Measurements from ENCODE around the gene LONRF3. TPM values are rescaled to one million over a fixed set of nuclear protein-coding genes. Genes with fewer than 3 reads are reported as not detected.
"Not testable (repeated sequence)": the region's sequence is repeated elsewhere in the genome, so short reads cannot be mapped to it uniquely, and the experiment has no call there.

Gene LONRF3
- total and polyA plus RNA-seq, 3 donors from 2014 or later = 4.2 to 9.7 (median 8.5) TPM

DNA sequence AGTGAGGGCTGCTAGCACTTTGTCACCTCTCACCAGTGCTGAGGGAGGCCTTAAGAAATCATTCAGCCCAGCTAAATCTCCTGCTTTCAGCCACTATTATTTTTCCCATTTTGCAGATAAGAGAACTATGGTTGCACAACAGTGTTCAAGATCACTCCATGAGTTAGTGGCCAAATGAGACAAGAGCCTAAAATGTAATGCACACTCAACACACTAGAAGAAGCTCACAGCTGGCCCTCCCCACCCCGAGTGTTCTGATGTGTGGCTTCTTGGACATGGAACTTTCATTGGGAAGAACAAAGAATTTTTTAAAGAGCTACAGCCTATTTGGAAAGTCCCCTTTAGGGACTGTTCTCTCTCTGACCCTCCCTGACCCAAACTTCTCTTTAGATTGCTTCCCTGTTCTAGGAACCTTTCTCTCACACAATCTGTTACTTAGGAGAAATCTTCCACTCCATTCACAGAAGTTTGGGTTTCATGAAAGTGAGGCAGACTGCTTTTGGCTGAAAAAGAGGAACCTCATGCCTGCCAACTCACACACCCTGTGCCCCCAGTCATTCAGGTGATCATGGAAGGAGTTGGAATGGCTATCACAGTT is 54.4 kb downstream of the LONRF3 start:
- DNase-seq = no peak
- Histone ChIP-seq H3K36me3 (ENCODE audit: low read depth, missing control alignments) (no peaks in the 10 kb centered on the region), H3K4me3 (no peak overlapping the region), H3K27ac (no peak overlapping the region), H3K9me3 (no peaks in the 10 kb centered on the region), H3K4me1 (no peaks in the 10 kb centered on the region), H3K27me3 (no peaks in the 10 kb centered on the region)
- intact Hi-C loops (cut with DNase I; ENCODE audit: low total_unique reads) = no loop called here
- TF ChIP-seq, protein P1, sequence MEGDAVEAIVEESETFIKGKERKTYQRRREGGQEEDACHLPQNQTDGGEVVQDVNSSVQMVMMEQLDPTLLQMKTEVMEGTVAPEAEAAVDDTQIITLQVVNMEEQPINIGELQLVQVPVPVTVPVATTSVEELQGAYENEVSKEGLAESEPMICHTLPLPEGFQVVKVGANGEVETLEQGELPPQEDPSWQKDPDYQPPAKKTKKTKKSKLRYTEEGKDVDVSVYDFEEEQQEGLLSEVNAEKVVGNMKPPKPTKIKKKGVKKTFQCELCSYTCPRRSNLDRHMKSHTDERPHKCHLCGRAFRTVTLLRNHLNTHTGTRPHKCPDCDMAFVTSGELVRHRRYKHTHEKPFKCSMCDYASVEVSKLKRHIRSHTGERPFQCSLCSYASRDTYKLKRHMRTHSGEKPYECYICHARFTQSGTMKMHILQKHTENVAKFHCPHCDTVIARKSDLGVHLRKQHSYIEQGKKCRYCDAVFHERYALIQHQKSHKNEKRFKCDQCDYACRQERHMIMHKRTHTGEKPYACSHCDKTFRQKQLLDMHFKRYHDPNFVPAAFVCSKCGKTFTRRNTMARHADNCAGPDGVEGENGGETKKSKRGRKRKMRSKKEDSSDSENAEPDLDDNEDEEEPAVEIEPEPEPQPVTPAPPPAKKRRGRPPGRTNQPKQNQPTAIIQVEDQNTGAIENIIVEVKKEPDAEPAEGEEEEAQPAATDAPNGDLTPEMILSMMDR (IDR thresholded peaks at IDR 0.05) = no peak
- TF ChIP-seq POLR2A (IDR thresholded peaks at IDR 0.05) = no peak
- 20 to 70% methylated on average over 1 of the region's 1 CpG for WGBS, 2 donors

DNA sequence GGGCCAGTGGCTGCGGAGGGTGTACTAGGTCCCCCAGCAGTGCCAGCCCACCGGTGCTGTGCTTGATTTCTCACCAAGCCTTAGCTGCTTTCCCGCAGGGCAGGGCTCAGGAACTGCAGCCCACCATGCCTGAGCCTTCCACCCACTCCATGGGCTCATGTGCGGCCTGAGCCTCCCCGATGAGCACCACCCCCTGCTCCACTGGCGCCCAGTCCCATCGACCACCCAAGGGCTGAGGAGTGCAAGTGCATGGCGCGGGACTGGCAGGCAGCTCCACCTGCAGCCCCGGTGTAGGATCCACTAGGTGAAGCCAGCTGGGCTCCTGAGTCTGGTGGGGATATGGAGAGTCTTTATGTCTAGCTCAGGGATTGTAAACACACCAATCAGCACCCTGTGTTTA is 55.2 kb downstream of the LONRF3 start:
- H3K4me1 ChIP-seq; H3K4me3 ChIP-seq; H3K27ac ChIP-seq; H3K36me3 ChIP-seq (ENCODE audit: low read depth, missing control alignments); H3K27me3 ChIP-seq; DNase-seq; intact Hi-C loops (cut with DNase I; ENCODE audit: low total_unique reads); H3K9me3 ChIP-seq: not testable (repeated sequence)
- no CpG with 5 or more reads among the region's 10 CpGs for WGBS, 2 donors

DNA sequence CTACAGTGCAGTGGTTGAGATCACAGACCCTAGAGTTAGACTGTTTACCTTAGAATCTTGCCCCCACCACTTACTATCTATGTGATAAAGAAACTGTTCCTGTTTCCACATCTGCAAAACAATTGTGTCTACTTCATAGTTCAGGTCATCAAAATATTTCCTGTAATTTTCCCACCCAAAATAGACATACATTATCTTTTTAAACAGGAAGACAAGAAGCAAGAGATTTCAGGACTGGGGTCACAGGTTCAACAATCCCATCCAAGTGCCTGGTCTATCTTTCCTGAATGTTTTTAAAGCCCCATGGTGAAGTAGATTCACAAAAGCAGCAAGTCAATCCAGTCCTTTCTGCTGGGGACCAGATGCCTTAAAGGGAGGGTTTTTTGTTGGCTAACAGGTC is 56.6 kb downstream of the LONRF3 start:
- no peaks in the 10 kb centered on the region for H3K9me3 ChIP-seq
- no peaks in the 10 kb centered on the region for H3K27me3 ChIP-seq
- H3K27ac ChIP-seq = no peak overlapping the region
- no peaks in the 10 kb centered on the region for H3K4me1 ChIP-seq
- intact Hi-C loops (cut with DNase I; ENCODE audit: low total_unique reads) = no loop called here
- H3K36me3 ChIP-seq (ENCODE audit: low read depth, missing control alignments) = no peaks in the 10 kb centered on the region
- TF ChIP-seq, protein P1 (IDR thresholded peaks at IDR 0.05) = no peak
- TF ChIP-seq POLR2A (IDR thresholded peaks at IDR 0.05) = no peak
- H3K4me3 ChIP-seq = no peak overlapping the region
- DNase-seq = no peak

DNA sequence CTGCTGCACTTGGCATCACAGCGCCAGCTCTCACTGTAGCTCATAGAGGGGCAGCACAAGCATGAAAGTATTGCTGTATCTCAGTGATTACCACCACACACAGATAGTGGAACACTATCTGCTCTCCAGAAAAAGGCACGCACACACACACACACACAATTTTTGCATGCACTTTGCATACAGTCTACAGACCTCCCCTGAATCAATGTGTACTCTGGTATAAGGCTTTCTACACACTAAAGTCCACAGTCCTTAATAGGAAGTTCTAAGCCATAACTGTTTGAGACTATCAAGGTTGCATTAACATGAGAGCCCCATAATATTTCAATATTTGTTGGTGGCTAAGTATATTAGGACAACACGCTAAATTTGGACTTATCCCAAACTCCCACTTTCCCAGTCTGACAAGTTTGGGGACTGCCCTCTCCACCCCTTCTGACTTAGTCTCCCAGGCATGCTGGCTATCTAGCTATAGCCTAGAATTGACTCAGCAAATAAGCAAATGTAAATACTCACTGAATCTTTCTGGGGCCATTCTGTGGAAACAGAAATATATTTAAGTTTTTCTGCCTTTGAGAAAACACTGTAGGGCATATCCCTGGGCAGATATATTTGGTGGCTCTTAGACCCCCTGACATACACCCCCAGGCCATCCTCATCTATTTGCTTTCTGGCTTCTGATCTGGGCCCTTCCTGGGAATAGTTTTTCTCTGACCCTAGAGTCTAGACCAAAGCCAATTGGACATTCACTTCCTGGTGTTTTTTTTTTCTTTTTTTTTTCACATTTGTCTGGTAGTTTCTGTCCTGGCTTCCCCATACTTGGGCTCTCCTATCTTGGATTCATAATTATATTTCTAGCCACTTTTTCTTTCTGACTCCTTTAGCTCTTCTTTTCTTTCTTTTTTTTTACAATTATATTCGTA is 62.0 kb downstream of the LONRF3 start:
- 87 to 89% methylated on average over 4 of the region's 4 CpGs for WGBS, 2 donors
- Histone ChIP-seq H3K27ac (no peak overlapping the region), H3K27me3 (no peaks in the 10 kb centered on the region), H3K4me1 (peaks cover 3% of the 10 kb centered on the region), H3K4me3 (no peak overlapping the region), H3K9me3 (no peaks in the 10 kb centered on the region), H3K36me3 (ENCODE audit: low read depth, missing control alignments) (no peaks in the 10 kb centered on the region)
- intact Hi-C loops (cut with DNase I; ENCODE audit: low total_unique reads) = no loop called here
- no peak for TF ChIP-seq POLR2A (IDR thresholded peaks at IDR 0.05)
- TF ChIP-seq, protein P1 (IDR thresholded peaks at IDR 0.05) = no peak
- no peak for DNase-seq

DNA sequence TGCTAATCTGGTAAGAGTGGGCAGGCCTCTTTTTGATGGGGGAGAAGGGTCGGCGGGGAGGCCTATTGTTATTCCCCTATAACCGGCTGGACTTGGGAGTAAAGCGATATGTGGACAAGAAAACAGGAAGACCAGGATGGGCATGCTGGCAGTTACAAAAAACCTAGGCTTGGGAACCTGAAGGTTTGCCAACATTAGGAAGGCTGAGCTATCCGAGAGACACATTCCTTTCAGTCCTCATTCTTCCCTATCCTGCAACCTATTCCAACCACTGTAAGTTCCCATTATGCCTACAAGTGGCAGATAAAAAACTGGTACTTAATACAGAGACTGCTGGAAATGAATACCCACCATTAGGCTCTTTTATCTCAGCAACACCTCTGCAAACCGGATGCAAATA is 66.0 kb downstream of the LONRF3 start:
- 51 to 56% methylated on average over 6 of the region's 6 CpGs for WGBS, 2 donors
- intact Hi-C loops (cut with DNase I; ENCODE audit: low total_unique reads) = no loop called here
- no peaks in the 10 kb centered on the region for H3K36me3 ChIP-seq (ENCODE audit: low read depth, missing control alignments)
- no peaks in the 10 kb centered on the region for H3K27me3 ChIP-seq
- no peaks in the 10 kb centered on the region for H3K9me3 ChIP-seq
- H3K4me3 ChIP-seq = no peak overlapping the region
- H3K4me1 ChIP-seq = peaks cover 3% of the 10 kb centered on the region
- DNase-seq = no peak
- TF ChIP-seq, protein P1 (IDR thresholded peaks at IDR 0.05) = no peak
- no peak for TF ChIP-seq POLR2A (IDR thresholded peaks at IDR 0.05)
- H3K27ac ChIP-seq = no peak overlapping the region
